HG02678 (cell line): Measurements from ENCODE around the gene RFXANK.
"Not testable (repeated sequence)": the region's sequence is repeated elsewhere in the genome, so short reads cannot be mapped to it uniquely, and the experiment has no call there.

Experiments
- ATAC-seq: cut with Tn5 transposase; IDR thresholded peaks from one replicate; pipeline ENCODE4 v1.9.1; 2021; ENCODE audit warnings: mild to moderate bottlenecking, moderate library complexity; ENCODE audit not compliant: unreplicated experiment

Gene RFXANK

DNA sequence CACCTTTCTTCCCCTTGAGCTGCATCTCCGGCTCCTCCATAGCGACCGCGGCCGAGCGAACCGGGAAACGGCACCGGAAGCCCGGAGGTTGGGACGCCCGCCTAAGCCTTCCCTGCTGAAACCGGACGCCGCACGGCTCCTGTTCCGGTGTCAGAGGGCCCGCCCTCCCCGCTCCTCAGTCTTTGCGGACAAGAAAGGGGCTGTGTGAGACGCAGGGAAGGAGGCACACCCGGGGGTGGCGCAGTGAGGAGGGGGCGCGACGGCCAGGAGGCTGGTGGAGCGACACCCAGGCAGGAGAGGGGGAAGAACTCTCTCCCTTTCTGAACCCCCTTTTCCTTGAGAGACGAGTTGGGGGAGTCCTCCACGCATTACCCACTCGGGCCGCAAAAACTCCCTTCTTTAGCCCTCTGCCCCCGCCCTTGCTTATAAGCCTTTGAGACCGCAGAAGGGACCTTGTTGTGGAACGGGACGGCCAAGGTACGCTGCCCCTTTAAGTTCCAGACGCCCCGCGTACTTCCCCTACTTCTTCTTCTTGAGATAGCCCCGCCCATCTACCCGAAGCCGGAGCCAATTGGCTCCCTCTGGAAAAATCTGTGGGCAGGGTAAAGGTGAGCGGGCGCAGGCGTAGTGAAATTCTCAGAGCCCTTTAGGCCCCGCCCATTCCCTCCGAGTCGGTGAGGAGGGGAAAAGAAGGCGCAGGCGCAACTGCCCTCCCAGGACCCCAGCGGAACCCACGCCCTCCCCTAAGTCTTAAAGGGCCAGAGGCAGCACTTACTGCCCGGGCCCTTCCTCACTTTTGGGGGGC, at the start of gene RFXANK, which contains the start of gene BORCS8:
Gene RFXANK, plus strand, starts transcription at position 181 of the 805 bp plus-strand sequence. CDS start 1,689 bp downstream, outside the sequence.
Gene BORCS8, minus strand, starts transcription at position 75 of the 805 bp plus-strand sequence. Its CDS starts 35 bp downstream, at position 40.
- ATAC-seq: peak; percentile 89

DNA sequence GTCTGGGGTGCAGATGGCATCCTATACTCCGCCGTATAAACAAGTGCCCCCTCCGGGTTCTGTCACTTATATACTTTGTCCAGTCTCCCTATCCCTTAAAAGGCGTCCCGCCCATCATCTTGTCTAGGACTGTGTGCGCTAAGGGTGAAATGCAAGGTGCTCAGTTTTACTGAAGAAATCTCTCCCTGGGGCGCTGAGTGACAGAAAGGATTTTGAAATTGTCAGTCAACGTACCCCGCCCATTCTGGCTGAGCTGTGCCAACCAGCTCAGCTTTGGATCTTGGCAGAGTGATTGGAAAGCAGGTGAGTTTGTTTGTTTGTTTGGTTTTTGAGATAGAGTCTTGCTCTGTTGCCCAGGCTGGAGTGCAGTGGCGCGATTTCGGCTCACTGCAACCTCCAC, 49.7 kb upstream of the RFXANK start:
- no peak for ATAC-seq

GRCh38 chr19:19145281-19145680, 46.8 kb upstream of the RFXANK start:
- no peak for ATAC-seq

DNA sequence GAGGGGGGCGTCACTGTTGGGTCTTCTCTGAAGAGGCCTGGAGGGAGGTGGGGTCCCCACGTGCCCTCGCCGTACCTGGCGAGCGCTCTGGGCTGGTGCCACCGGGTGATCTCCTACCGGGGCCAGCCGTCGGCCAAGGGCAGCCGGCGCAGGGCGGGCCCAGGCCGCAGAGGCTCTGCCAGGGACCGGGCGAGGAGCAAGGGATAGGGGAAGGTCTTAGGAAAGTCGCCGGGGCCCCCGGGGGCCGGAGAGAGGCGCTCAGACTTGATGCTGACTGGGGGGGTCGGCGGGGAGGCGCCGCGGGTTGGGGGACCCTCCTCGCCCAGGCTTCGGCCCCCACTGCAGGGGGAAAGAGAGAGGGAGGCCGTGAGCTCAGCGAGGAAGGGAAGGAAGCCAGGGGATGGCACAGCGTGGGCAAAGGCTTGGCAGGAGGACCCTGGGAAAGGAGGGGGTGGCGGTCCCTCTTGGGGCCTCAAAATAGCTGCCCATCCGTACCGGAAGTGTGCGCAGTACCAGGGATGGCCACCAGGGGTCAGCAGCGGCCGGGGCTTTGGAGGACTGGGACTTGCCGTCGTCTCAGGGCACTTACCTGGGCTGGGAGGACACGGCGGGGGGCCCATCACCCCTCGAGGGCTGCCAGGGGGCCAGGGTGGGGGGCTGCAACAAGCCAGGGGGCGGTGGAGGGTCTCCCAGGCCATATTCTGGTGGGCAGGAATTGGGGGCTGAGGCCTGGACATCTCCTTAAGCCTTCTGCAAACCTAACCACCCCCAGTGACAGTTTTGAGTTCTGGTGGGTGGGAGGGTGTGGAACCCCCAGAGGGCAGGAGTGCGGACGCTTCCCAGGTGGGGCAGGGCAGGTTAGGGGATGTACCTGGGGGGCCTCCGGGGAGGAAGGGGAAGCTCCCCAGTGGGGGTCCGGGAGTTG, 46.1 kb upstream of the RFXANK start:
- no peak for ATAC-seq

GRCh38 chr19:19146865-19147264, 45.2 kb upstream of the RFXANK start:
- no peak for ATAC-seq

GRCh38 chr19:19147344-19147743, 44.7 kb upstream of the RFXANK start:
- ATAC-seq: no peak

GRCh38 chr19:19148504-19148903, 43.6 kb upstream of the RFXANK start:
- ATAC-seq: not testable (repeated sequence)

DNA sequence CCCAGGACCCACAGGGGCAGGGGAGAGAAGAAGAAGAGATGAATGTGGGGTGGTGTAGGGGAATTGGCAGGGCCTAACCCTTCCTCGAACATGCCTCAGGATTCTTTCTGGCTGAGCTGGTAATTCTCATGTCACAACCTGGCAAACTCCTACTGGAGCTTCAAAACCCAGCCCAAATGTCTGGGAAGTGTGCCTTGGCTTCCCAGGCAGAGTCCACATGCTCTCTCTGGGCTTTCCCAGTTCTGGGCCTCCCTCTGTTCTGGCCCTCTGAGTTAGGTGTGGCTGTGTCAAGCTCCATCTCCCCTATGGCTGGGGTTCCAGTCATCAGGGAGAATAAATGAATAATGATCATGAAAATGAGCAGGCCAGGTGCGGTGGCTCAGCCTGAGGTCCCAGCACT, 42.6 kb upstream of the RFXANK start:
- ATAC-seq: no peak

DNA sequence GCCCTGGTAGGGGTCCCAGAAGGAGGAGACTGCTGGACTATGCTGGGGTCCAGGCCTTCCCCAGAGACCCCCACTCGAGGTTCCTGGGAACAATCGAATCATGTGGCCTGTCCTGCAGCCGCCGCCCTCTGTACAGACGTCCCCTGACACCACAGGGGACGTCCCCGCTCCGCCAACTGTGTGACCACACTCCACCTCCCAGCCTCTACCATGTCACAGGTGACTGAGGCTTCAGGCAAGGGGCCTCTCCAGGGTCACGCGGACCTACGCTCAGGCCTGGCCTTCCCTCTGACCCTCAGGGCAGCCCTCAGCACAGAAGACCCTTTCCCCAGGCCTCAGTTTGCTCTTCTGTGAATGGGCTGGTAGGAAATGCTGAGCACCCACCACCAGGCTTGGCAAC, 40.6 kb upstream of the RFXANK start:
- ATAC-seq: peak; percentile 38

GRCh38 chr19:19152668-19153384, 39.2 kb upstream of the RFXANK start:
- ATAC-seq: no peak

- ATAC-seq: no peak
These were observed 37.1 kb upstream of the RFXANK start for GRCh38 chr19:19154768-19155494.

DNA sequence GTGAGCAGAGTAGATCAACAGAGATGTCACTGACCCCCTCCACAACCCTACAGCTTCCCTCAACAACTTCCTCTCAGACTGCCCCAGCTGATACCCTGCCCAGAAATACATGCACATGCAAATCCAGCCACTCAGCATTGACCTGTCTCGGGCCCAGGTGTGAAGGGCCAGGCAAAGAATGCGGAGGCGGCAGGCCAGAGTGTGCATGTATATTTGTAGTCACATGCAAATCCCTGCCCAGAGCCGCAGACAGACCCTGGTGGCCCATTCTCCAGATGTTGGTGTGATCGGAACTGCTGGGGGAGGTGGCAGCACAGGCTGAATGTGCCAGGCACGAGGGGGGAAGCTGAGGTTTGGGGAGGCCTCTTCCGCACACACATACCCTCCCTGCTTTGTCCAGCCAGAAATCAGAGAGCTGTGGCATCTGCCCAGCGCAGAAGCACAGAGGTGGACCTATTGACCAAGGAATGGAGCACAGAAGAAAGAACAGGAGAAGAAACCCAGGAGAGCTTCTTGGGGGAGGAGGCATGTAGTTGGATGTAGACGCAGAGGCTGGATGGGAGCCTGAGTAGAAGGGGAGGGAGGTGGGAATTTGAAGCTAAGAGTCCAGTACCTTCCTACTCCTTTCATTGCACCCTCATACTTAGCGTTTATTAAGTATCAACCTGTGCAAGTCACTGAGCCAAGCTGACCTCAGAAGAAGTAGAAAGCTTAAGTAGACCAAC, 36.4 kb upstream of the RFXANK start:
- ATAC-seq: peak; percentile 81

GRCh38 chr19:19157808-19158207, 34.2 kb upstream of the RFXANK start:
- no peak for ATAC-seq

GRCh38 chr19:19159534-19159933, 32.5 kb upstream of the RFXANK start:
- ATAC-seq: no peak

GRCh38 chr19:19160461-19161035, 31.5 kb upstream of the RFXANK start:
- ATAC-seq: no peak

GRCh38 chr19:19162495-19162894, 29.6 kb upstream of the RFXANK start:
- no peak for ATAC-seq

DNA sequence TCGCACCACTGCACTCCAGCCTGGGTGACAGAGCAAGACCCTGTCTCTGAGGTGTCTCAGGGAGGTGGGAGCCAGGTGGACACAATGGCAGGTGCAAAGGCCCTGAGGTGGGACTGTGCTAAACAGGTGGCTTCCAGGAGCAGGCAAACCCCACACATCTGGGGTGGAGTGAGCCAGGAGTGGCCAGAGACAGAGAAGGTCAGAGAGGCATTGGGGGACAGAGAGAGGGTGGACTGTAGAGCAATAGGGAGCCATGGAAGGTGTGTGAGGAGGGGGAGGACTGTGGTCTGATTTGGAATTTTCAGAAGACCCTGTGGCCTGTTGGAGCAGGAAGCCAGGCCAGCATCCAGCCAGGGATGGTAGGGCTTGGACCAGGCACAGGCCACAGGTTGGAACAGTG, 26.7 kb upstream of the RFXANK start:
- ATAC-seq: no peak

- no peak for ATAC-seq
These were observed 24.4 kb upstream of the RFXANK start for GRCh38 chr19:19167612-19168011.
